ENCODE results near the gene CTU2.

DNA sequence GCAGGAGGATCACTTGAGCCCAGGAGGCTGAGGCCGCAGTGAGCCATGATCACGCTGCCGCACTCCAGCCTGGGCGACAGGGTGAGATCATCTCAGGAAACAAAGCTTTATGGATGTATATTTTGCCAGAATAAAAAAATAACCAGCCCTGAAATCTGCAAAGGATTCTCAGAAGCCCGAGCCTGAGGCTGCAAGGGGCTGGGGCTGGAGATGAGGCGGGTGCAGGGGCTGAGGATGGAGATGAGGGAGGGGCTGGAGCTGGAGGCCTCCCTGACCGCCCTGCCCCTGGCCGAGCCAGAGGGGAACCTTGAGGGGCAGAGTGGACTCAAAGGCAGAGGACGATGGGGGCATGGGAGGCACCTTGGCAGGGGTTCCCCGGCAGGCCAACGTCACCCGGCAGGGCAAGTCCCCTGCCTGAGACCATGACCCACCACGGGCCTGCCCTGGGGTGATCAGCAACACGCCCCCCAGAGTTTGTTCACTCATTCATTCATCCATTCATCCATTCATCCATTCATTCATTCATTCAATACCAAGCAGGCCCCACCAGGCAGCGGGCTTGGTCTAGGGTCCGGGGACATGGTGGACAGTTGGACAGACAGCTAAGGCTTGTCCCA is 46.2 kb downstream of the CTU2 start:
- no peak for TF ChIP-seq TAF1 (IDR thresholded peaks at IDR 0.05; ENCODE audit: borderline replicate concordance, low read depth, low read length)
- no peak for TF ChIP-seq POLR2A (IDR thresholded peaks at IDR 0.05; ENCODE audit: low read depth, low read length)
- TF ChIP-seq POLR2AphosphoS5 (IDR thresholded peaks at IDR 0.05; ENCODE audit: low read depth, low read length), result no peak
